ENCODE measurements around the gene SMARCD1.
"Not testable (repeated sequence)": the region's sequence is repeated elsewhere in the genome, so short reads cannot be mapped to it uniquely, and the experiment has no call there.

Gene SMARCD1

GRCh38 chr12:50145439-50145838, 60.3 kb downstream of the SMARCD1 start:
- DNase-seq: no peak

- no peak for DNase-seq
Observed at GRCh38 chr12:50147281-50147680, 62.1 kb downstream of the SMARCD1 start.

GRCh38 chr12:50148011-50148410, 62.9 kb downstream of the SMARCD1 start:
- not testable (repeated sequence) for DNase-seq

- no peak for DNase-seq
Observed at GRCh38 chr12:50149311-50149710, 64.2 kb downstream of the SMARCD1 start.
